ENCODE data around the gene CALML3. TPM values are rescaled to one million over a fixed set of nuclear protein-coding genes. Genes with fewer than 3 reads are reported as not detected.
A peak's percentile ranks its signal among the peaks of the same experiment; 100 is the strongest.

CALML3 gene
- total and polyA plus RNA-seq, 2 of the 8 experiments (the other 6 are each of a cell fraction or from before 2014, with no cell fraction given): not detected

DNA sequence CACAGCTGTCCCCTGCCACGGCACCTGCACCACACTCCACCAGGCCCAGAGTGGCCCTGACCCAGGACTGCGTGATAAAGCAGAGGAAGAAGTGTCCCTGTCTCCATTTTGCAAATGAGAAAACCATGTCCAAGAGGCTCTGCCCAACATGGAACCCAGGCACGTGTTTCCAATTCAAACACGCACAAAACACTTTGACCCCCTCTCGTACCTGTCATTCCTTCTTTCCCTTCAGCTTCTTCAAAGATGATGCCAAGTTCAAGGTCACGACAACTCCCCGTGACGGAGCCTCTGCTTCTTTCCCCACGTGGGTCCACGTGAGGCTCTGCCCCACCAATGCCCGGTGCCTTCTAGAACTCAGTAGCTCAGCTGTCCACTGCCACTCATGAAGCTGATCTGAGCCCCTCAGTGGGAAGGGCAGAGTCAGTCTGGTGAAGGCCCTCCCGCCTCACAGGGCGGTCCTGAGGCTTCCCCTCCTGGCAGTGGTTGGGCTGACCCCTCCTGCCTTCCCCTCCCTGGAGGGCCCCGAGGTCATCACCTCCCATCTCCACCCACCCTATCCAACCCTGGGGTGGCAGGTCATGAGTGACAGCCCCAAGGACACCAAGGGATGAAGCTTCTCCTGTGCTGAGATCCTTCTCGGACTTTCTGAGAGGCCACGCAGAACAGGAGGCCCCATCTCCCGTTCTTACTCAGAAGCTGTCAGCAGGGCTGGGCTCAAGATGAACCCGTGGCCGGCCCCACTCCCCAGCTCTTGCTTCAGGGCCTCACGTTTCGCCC, 44.4 kb upstream of the CALML3 start:
- Histone ChIP-seq H2BK12ac (ENCODE audit: low read depth, low read length) (peak overlapping the region; percentile 98; the same call in 1 of the 2 replicates), H2BK15ac (ENCODE audit: low read length) (peak overlapping the region; percentile 81; the same call in 1 of the 2 replicates), H3K4me3 (ENCODE audit: extremely low read depth in 1 of 4, insufficient read depth in 2 of 4, low read depth in 3 of 4, low read length in 4 of 4) (no peak overlapping the region), H3K27me3 (replicated peaks in 1 of 4; ENCODE audit: control insufficient read depth in 3 of 4, extremely low read depth in 1 of 4, insufficient read depth in 3 of 4, low read length in 3 of 4) (no peaks in the 10 kb centered on the region), H2AFZ (ENCODE audit: low read length) (no peak overlapping the region), H3K4me2 (ENCODE audit: insufficient read depth in 1 of 2, low read depth in 2 of 2, low read length in 2 of 2) (no peak overlapping the region), H4K91ac (replicated peaks; ENCODE audit: insufficient read length, low read length) (peak overlapping the region; percentile 83), H4K20me1 (replicated peaks in 1 of 2; ENCODE audit: control insufficient read depth in 1 of 2, insufficient read depth in 2 of 2, low read length in 2 of 2) (no peaks in the 10 kb centered on the region), H3K79me2 (ENCODE audit: control insufficient read depth in 1 of 2, insufficient read depth in 2 of 2, low read length in 2 of 2) (no peaks in the 10 kb centered on the region), H3K9me3 (ENCODE audit: insufficient read depth in 2 of 2, low read depth in 1 of 2, low read length in 1 of 2) (no peaks in the 10 kb centered on the region), H3K23ac (ENCODE audit: insufficient read length) (no peak overlapping the region), H2BK120ac (replicated peaks; ENCODE audit: low read depth, low read length) (peak overlapping the region; percentile 16), H2BK5ac (ENCODE audit: low read depth, low read length) (peak overlapping the region; percentile 95; the same call in 1 of the 2 replicates), H3K79me1 (ENCODE audit: low read depth, low read length) (no peaks in the 10 kb centered on the region), H3K27ac (ENCODE audit: low read depth, low read length) (no peak overlapping the region), H3K4ac (replicated peaks; ENCODE audit: insufficient read length, low read depth, low read length) (peak overlapping the region; percentile 77), H4K8ac (ENCODE audit: extremely low read depth, insufficient read depth, low read length) (no peak overlapping the region), H3K14ac (ENCODE audit: insufficient read length) (no peak overlapping the region), H3K36me3 (ENCODE audit: control insufficient read depth in 2 of 4, insufficient read depth in 4 of 4, low read length in 3 of 4) (no peaks in the 10 kb centered on the region), H3K56ac (replicated peaks; ENCODE audit: insufficient read length, low read depth, low read length) (no peak overlapping the region), H4K5ac (ENCODE audit: insufficient read length, low read depth, low read length) (no peak overlapping the region), H3K18ac (ENCODE audit: extremely low read depth, low read length) (peak overlapping the region; percentile 60; the same call in 1 of the 2 replicates), H3K9ac (replicated peaks in 1 of 4; ENCODE audit: extremely low read depth in 1 of 4, low read depth in 3 of 4, low read length in 3 of 4) (no peak overlapping the region), H3K4me1 (replicated peaks in 1 of 4; ENCODE audit: control insufficient read depth in 3 of 4, insufficient read depth in 4 of 4, low read length in 3 of 4) (peaks cover 3 to 14% (median 8%) of the 10 kb centered on the region in 4 experiments), H2AK5ac (ENCODE audit: low read depth, low read length) (peak overlapping the region; percentile 90; the same call in 1 of the 2 replicates), H3K23me2 (ENCODE audit: low read depth, low read length) (no peaks in the 10 kb centered on the region), H2BK20ac (ENCODE audit: low read length) (peak overlapping the region; percentile 99; the same call in 1 of the 2 replicates)
- no peak for FAIRE-seq
- POLR2A ChIA-PET (ENCODE audit: partially characterized antibody): interaction anchor here (1.6 to 5.3 kb wide), 2 partner anchors 10 to 13 kb away, joined by 3 to 44 read pairs; no protein-coding TSS in a partner anchor
- CTCF ChIA-PET (ENCODE audit: partially characterized antibody): interaction anchor here (3.5 kb wide), 1 partner anchor 18 kb away, joined by 18 read pairs; no protein-coding TSS in a partner anchor
- no peak for DNase-seq (ENCODE audit: low read depth in 1 of 2, low spot score in 2 of 2)
- WGBS, 2 experiments (ENCODE audit: extremely low coverage in 1 of 2, insufficient coverage in 1 of 2, insufficient read length in 1 of 2, insufficient replicate concordance in 2 of 2, low coverage in 1 of 2, low lambda C conversion rate in 2 of 2, missing lambda C conversion rate in 1 of 2): 84% methylated on average over 21 of the region's 21 CpGs; no CpG with 5 or more reads in 1 of the 2 experiments
- TF ChIP-seq SP1 (IDR thresholded peaks at IDR 0.05; ENCODE audit: low read depth, low read length): no peak
- no peak for TF ChIP-seq SIN3A (conservative IDR thresholded peaks at IDR 0.05 in 1 of 2, IDR thresholded peaks at IDR 0.05 in 1 of 2; ENCODE audit: low read depth in 1 of 2, low read length in 2 of 2)
- TF ChIP-seq, protein P1, sequence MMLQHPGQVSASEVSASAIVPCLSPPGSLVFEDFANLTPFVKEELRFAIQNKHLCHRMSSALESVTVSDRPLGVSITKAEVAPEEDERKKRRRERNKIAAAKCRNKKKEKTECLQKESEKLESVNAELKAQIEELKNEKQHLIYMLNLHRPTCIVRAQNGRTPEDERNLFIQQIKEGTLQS (IDR thresholded peaks at IDR 0.05; ENCODE audit: insufficient read depth, low read depth, low read length): no peak
- no peak for TF ChIP-seq KDM1A (IDR thresholded peaks at IDR 0.05; ENCODE audit: borderline replicate concordance, low read length)
- no peak for TF ChIP-seq SAP30 (IDR thresholded peaks at IDR 0.05; ENCODE audit: insufficient read depth, insufficient replicate concordance, low read length)
- TF ChIP-seq CHD2 (IDR thresholded peaks at IDR 0.05; ENCODE audit: low read length): no peak
- no peak for TF ChIP-seq KDM5A (IDR thresholded peaks at IDR 0.05; ENCODE audit: low read length)
- TF ChIP-seq TEAD4 (IDR thresholded peaks at IDR 0.05; ENCODE audit: low read depth, low read length): no peak

Data from H1 (cell line).